Frontal cortex (tissue), 4 donors: Measurements from ENCODE around the gene GSTO2. TPM values are rescaled to one million over a fixed set of nuclear protein-coding genes. Genes with fewer than 3 reads are reported as not detected.

Source experiments
- DNase-seq, 2 donors: peaks; one replicate each; pipeline ENCODE4 v3.0.0; 2012; ENCODE audit warnings: low spot score in 2 of 2
- FAIRE-seq: peaks from 2 replicates; lab custom pipeline; 2012; peaks lifted over from hg19 to GRCh38; lab: Jason Lieb, UNC
- total RNA-seq: library from RNA; depleted of rRNA; stranded (reverse); fragments of >200 nt; gene quantifications from one replicate; pipeline ENCODE4 v1.2.3, GENCODE V29; 2014
- donor health status: control.
- donor health status: control.
- donor health status: control.

The GSTO2 gene
- total RNA-seq, 1 donor from 2014 or later: 2.4 TPM

- DNase-seq (no peak), FAIRE-seq (no peak)
Observed at GRCh38 chr10:104253106-104253505, 15.9 kb upstream of the GSTO2 start.

GRCh38 chr10:104253606-104254410 is 15.2 kb upstream of the GSTO2 start:
- DNase-seq: no peak
- FAIRE-seq: no peak

- FAIRE-seq: no peak
- DNase-seq: peak; percentile 68 to 74
Observed at GRCh38 chr10:104254493-104255310, 14.3 kb upstream of the GSTO2 start, which contains the start of gene GSTO1. Gene GSTO1 (plus strand): TSS chr10:104254892. CDS start chr10:104254929, 37 bp downstream.

- no peak for FAIRE-seq
Observed at GRCh38 chr10:104255311-104255981, 13.5 kb upstream of the GSTO2 start.

GRCh38 chr10:104256335-104256961 is 12.5 kb upstream of the GSTO2 start:
- FAIRE-seq (no peak), DNase-seq (no peak)

More at GRCh38 chr10:104255311-104255981, 13.5 kb upstream of the GSTO2 start:
- DNase-seq: peak; percentile 41 to 61

- DNase-seq (no peak), FAIRE-seq (no peak)
Observed at GRCh38 chr10:104257235-104257634, 11.7 kb upstream of the GSTO2 start.

- no peak for FAIRE-seq
- DNase-seq: no peak
Observed at GRCh38 chr10:104258209-104258608, 10.8 kb upstream of the GSTO2 start.

GRCh38 chr10:104259456-104259855 is 9.5 kb upstream of the GSTO2 start:
- DNase-seq (no peak), FAIRE-seq (no peak)

- DNase-seq (no peak), FAIRE-seq (no peak)
Observed at GRCh38 chr10:104259999-104260774, 8.8 kb upstream of the GSTO2 start.

- no peak for FAIRE-seq
- DNase-seq: no peak
Observed at GRCh38 chr10:104260775-104261115, 8.2 kb upstream of the GSTO2 start.

- no peak for DNase-seq
- FAIRE-seq: no peak
Observed at GRCh38 chr10:104262055-104262454, 6.9 kb upstream of the GSTO2 start.

- FAIRE-seq: no peak
- no peak for DNase-seq
Observed at GRCh38 chr10:104264783-104265182, 4.2 kb upstream of the GSTO2 start.

- FAIRE-seq (no peak), DNase-seq (no peak)
Observed at GRCh38 chr10:104267721-104268404, 1.1 kb upstream of the GSTO2 start.

- DNase-seq: no peak
- no peak for FAIRE-seq
Observed at GRCh38 chr10:104268405-104268712, 625 bp upstream of the GSTO2 start.

GRCh38 chr10:104273286-104273685 is 4.3 kb downstream of the GSTO2 start:
- no peak for FAIRE-seq
- no peak for DNase-seq

GRCh38 chr10:104273899-104274575 is 5.1 kb downstream of the GSTO2 start:
- FAIRE-seq: no peak
- DNase-seq: no peak

GRCh38 chr10:104274762-104275721 is 6.1 kb downstream of the GSTO2 start:
- DNase-seq: peak in 1 of 2 donors; percentile 60
- FAIRE-seq: no peak
